HUDEP-2 (cell line): ENCODE data around the gene FKBP8.
"Not testable (repeated sequence)": the region's sequence is repeated elsewhere in the genome, so short reads cannot be mapped to it uniquely, and the experiment has no call there.

Source experiments
- DNase-seq, 76 experiments: peaks; one replicate each; lab custom pipeline; 2025; ENCODE audit not compliant: unreplicated experiment in 76 of 76; lab: John Stamatoyannopoulos, UW

The FKBP8 gene

GRCh38 chr19:18542941-18543813 is at the start of gene FKBP8:
Gene FKBP8 (minus strand): TSS chr19:18543573. CDS start chr19:18541970, 1,603 bp downstream.
- DNase-seq: peak in 74 of 76 experiments; percentile 70 to 98 (median 94)

DNA sequence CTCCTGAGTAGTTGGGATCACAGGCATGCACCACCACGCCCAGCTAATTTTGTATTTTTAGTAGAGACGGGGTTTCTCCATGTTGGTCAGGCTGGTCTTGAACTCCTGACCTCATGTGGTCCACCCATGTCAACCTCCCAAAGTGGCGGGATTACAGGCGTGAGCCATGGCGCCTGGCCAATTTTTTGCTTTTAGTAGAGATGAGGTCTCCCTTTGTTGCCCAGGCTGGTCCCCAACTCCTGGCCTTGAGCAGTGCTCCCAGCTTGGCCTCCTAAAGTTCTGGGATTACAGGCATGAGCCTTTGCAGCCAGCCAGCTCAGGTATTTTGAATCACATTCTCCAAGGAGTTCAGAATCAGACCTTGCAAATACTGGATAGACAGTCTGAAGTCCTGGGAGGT is 49.4 kb upstream of the FKBP8 start:
- not testable (repeated sequence) for DNase-seq

- DNase-seq: no peak
These were observed 48.5 kb upstream of the FKBP8 start for GRCh38 chr19:18591735-18592385.

DNA sequence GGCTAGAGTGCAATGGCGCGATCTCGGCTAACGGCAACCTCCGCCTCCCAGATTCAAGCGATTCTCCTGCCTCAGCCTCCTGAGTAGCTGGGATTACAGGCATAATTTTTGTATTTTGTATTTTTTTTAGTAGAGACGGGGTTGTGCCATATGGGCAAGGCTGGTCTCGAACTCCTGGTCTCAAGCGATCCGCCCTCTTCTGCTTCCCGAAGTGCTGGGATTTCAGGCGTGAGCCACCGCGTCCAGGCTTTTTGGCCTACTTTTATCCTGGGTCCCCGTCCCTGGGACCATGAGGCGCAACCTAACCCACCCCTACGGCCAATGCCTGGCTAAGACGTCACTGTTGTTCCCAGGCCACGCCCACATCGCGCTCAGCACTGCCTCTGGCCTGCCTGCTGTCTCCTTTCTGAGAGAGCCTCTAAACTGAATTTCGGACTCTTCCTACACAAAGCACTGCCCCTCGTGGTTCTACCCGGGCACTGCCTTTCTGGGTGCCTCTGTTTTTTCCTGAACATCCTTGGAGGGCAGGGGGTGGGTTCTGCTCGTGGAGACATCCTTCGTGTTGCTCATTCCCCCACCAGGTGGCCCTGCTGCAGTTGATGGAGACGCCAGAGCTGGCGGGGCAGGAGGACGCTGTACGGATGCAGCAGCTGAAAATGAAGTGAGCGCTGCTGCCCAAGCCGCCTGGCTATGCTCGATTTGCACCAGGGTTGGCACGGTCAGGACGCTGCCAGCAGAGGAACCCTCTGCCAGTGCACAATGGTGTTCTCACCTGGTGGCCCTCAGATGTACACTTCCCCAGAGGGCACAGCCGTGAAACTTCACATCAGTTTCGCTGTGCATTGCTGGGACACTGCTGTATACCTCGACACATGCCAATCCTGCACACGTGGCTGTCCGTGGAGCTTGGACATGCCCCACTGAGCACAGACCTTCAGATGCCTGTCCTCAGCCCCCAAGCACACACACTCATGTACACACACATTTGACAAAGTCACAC is 47.2 kb upstream of the FKBP8 start:
- DNase-seq: peak in 38 of 76 experiments; percentile 11 to 81 (median 44)

- peak in 58 of 76 experiments; percentile 26 to 96 (median 65) for DNase-seq
These were observed 46.3 kb upstream of the FKBP8 start for GRCh38 chr19:18589380-18590272.

DNA sequence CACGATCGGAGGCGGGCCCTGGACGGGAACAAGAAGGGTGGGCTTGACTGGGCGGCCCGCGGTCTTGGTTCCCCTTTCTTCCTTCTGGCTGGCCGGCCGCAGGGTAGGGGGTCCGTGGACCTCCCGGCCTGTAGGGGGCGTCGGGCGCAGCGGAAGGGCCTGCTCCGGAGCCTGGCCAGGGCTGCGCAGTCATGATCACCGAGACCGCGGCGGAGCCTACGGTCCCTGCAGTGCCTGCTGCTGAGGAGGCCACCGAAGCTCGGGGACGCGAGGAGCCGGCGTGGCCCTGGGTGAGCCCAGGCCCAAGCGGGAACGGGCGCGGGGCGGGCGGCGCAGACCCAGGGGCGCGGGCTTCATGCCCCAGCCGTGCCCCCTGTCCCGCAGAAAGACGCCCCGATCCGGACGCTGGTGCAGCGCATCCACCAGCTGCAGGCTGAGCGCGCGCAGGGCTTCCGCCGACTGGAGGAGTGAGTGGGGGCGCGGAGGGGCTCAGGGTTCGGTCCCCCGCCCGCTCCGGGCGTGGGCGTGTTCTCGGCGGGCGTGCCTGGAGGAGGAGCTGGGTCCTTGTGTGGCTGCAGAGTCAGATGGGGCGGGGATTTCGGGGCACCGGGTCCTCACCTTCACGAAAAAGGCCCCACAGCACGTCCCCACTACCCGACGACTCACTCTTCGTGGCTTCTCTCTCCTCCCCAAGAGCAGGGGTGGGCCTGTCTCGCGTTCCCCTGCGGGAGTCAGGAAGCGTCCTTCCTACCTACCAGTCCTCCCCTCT is 45.4 kb upstream of the FKBP8 start, which contains the start of gene REX1BD:
TSS of gene REX1BD (plus strand) at position 188 of the 769 bp plus-strand sequence. CDS start at position 192, 4 bp downstream.
- DNase-seq: peak in 73 of 76 experiments; percentile 43 to 97 (median 82)

- DNase-seq: peak in 1 of 76 experiments; percentile 48
These were observed 44.7 kb upstream of the FKBP8 start for GRCh38 chr19:18587962-18588610.

DNA sequence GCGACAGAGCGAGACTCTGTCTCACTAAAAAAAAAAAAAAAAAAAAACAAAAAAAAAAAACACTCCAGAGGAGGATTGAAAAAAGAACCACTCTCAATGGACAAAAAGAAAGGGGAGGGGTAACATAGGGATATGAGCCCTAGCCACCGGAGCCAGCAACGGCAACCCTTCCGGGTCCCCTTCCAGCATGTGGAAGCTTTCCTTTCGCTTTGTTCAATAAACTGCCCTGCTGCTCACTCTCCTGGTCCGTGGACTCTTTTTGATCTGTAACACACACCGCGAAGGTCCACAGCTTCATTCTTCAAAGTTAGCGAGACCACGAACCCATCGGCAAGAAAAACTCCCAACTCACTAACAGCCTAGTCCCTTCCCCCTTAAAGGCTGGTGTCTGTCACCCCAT is 44.2 kb upstream of the FKBP8 start:
- DNase-seq: no peak

DNA sequence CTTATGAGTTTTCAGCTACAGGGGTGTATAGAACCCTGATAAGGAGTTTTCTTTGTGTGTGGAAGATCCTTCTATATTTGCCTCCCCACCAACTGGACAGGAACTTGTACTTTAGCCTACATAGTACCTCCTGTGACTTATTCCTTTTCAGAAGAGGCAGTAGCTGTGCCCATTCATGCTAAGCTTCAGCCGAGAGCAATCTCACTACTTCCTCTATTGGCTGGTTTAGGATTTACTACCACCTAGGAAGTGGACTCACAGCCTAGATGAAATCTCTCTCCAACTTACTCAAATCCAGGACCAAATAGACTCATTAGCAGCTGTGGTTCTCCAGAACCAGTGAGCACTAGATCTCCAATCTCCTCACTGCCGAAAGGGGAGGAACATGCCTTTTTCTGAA is 42.9 kb upstream of the FKBP8 start:
- peak in 5 of 76 experiments; percentile 25 to 36 (median 28) for DNase-seq

- no peak for DNase-seq
These were observed 36.9 kb upstream of the FKBP8 start for GRCh38 chr19:18580311-18580710.

DNA sequence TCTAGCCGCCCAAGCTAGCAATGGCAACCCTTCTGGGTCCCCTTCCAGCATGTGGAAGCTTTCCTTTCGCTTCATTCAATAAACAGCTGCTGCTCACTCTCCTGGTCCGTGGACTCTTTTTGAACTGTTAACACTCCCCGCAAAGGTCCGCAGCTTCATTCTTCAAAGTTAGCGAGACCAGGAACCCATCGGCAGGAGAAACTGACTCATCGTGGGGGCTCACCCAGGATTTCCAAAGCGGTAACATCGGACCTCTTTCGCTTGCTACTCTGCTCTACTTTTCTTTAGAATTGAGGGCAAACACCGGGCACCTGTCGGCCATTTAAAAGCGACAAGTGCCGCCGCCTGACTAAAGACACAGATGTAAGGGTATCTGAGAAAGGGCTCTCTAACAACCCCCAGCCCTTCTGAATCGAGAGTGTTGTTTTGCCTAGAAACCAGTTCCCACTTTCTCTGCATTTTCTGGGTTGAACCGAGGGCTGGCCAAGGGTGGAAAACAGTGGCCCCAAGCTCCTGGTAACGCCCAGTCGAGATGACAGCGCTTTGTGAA is 34.1 kb upstream of the FKBP8 start:
- no peak for DNase-seq

- DNase-seq: no peak
These were observed 33.0 kb upstream of the FKBP8 start for GRCh38 chr19:18576383-18576782.

DNA sequence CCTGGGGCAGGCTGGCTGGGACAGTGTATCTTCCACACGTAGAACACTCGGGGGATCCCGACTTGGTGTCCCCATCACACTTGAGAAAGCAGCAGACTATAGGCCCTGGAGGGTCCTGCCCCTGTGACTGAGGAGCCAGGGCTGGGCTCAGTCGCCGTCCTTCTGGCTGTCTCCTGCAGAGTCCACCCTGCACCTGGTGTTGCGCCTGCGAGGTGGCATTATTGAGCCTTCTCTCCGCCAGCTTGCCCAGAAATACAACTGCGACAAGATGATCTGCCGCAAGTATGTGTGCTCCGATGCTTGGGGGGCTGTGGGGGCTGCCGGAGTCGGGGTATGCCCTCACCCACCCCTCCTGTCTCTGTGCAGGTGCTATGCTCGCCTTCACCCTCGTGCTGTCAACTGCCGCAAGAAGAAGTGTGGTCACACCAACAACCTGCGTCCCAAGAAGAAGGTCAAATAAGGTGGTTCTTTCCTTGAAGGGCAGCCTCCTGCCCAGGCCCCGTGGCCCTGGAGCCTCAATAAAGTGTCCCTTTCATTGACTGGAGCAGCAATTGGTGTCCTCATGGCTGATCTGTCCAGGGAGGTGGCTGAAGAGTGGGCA is 31.4 kb upstream of the FKBP8 start:
- no peak for DNase-seq

DNA sequence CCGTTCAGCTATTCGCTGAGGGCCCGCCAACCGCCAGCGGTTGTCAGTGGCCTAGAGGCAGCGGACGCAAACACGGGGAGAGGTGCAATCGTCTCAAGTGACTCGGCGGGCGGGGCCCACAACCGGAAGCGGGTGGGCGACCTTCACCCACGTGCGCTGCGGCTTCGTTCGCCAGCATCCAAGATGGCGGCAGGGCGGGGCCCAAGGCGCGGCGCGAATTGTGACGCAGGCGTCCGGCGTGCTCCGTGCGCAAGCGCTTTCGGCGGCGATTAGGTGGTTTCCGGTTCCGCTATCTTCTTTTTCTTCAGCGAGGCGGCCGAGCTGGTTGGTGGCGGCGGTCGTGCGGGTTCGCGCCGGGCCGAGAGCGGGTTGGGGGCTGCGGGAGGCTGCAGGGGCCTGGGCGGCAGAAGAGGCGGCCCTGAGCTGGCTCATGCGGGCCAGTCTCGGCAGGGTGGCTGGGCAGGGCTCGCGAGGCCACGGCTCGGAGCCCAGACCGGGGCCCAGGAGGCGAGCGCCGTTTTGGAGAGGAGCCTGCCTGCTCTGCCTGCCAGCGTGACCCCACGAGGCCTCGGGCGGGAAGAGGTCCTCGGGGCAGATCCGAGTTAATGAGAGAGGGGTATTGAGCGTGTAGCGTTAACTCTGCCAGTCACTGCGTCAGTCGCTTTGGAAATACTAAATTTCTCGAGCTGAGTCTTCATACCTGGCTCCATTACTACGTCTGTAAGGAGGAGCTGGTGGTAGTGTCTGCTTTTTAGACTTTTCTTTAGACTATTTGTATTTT is 28.4 kb upstream of the FKBP8 start, which contains the start of gene UBA52:
TSS of gene UBA52 (plus strand) at position 294 of the 781 bp plus-strand sequence. CDS start 1,444 bp downstream, outside the sequence.
- peak in 75 of 76 experiments; percentile 52 to 100 (median 99) for DNase-seq

DNA sequence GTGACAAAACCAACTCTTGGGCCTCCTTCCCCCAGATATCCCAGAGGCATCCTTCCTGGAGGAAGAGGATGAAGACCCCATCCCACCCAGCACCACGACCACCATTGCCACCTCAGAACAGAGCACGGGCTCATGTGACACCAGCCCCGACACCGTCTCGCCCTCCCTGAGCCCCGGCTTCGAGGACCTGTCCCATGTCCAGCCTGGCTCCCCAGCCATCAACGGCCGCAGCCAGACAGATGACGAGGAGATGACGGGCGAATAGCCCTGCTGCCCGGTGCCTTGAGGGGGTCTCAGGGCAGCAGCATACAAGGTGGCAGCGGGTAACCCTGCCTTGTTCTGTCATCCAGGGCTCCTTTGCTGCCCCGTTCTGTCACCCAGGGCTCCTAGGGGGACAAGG is 25.0 kb upstream of the FKBP8 start:
- no peak for DNase-seq

- DNase-seq: no peak
These were observed 23.6 kb upstream of the FKBP8 start for GRCh38 chr19:18566953-18567352.

- DNase-seq: no peak
These were observed 18.7 kb upstream of the FKBP8 start for GRCh38 chr19:18562086-18562485.
